ENCODE measurements around the gene SLC49A4.

The SLC49A4 gene

GRCh38 chr3:122926322-122926721, 131.5 kb downstream of the SLC49A4 start:
- Histone ChIP-seq H4K5ac (ENCODE audit: low read length) (no peak overlapping the region), H3K4me2 (ENCODE audit: low read length) (no peak overlapping the region), H3K27me3 (ENCODE audit: insufficient read depth, low read length, poor library complexity) (peaks cover 4% of the 10 kb centered on the region), H3K18ac (ENCODE audit: low read length) (no peak overlapping the region), H3K4me1 (ENCODE audit: control insufficient read depth, low read depth, low read length) (no peaks in the 10 kb centered on the region), H3K4ac (ENCODE audit: low read depth, low read length) (no peak overlapping the region), H4K8ac (ENCODE audit: low read depth, low read length) (no peak overlapping the region), H2BK120ac (ENCODE audit: low read depth, low read length) (no peak overlapping the region), H3K36me3 (ENCODE audit: control insufficient read depth, insufficient read depth, low read length) (no peaks in the 10 kb centered on the region), H3K79me1 (ENCODE audit: low read length) (no peaks in the 10 kb centered on the region), H3K56ac (ENCODE audit: low read length) (no peak overlapping the region), H3K23ac (ENCODE audit: low read length) (no peak overlapping the region), H3K79me2 (ENCODE audit: control insufficient read depth, insufficient read depth, low read length) (no peaks in the 10 kb centered on the region), H2AK5ac (ENCODE audit: low read length) (no peak overlapping the region), H2BK5ac (ENCODE audit: low read length) (no peak overlapping the region), H2BK15ac (replicated peaks; ENCODE audit: low read depth) (no peak overlapping the region), H3K27ac (ENCODE audit: low read depth, low read length) (no peak overlapping the region), H3K9ac (ENCODE audit: low read length) (no peak overlapping the region), H3K4me3 (ENCODE audit: low read length) (no peak overlapping the region)
- no CpG with 5 or more reads among the region's 20 CpGs for WGBS (ENCODE audit: extremely low coverage, insufficient coverage, low lambda C conversion rate)
- no peak for DNase-seq

DNA sequence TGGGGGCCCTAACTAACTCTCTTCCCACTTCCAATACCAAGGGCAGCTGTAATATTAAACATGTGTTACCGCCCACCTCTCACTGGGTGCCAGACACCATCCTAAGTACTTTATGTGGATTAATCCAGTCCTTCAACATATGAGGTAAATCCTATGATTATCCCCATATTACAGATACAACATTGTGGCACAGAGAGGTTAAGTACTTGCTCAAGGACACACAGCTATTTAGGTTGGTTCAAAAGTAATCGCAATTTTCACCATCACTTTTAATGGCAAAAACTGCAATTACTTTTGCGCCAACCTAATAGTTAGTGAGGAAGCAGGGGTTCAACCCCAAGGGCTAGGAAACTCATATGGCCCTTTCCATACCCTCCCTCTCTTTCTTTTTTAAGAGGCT, 131.9 kb downstream of the SLC49A4 start:
- no CpG with 5 or more reads among the region's 3 CpGs for WGBS (ENCODE audit: extremely low coverage, insufficient coverage, low lambda C conversion rate)
- H3K23ac ChIP-seq (ENCODE audit: low read length) = no peak overlapping the region
- H3K36me3 ChIP-seq (ENCODE audit: control insufficient read depth, insufficient read depth, low read length) = no peaks in the 10 kb centered on the region
- no peak overlapping the region for H3K56ac ChIP-seq (ENCODE audit: low read length)
- H3K79me1 ChIP-seq (ENCODE audit: low read length) = no peaks in the 10 kb centered on the region
- H3K4me2 ChIP-seq (ENCODE audit: low read length) = no peak overlapping the region
- H3K27ac ChIP-seq (ENCODE audit: low read depth, low read length) = no peak overlapping the region
- no peak for DNase-seq
- H2BK15ac ChIP-seq (replicated peaks; ENCODE audit: low read depth) = no peak overlapping the region
- H4K8ac ChIP-seq (ENCODE audit: low read depth, low read length) = no peak overlapping the region
- H3K4me1 ChIP-seq (ENCODE audit: control insufficient read depth, low read depth, low read length) = no peaks in the 10 kb centered on the region
- H3K27me3 ChIP-seq (ENCODE audit: insufficient read depth, low read length, poor library complexity) = peaks cover 4% of the 10 kb centered on the region
- no peak overlapping the region for H3K4ac ChIP-seq (ENCODE audit: low read depth, low read length)
- H4K5ac ChIP-seq (ENCODE audit: low read length) = no peak overlapping the region
- no peaks in the 10 kb centered on the region for H3K79me2 ChIP-seq (ENCODE audit: control insufficient read depth, insufficient read depth, low read length)
- H2BK5ac ChIP-seq (ENCODE audit: low read length) = no peak overlapping the region
- H2BK120ac ChIP-seq (ENCODE audit: low read depth, low read length) = no peak overlapping the region
- H2AK5ac ChIP-seq (ENCODE audit: low read length) = no peak overlapping the region
- no peak overlapping the region for H3K18ac ChIP-seq (ENCODE audit: low read length)
- H3K4me3 ChIP-seq (ENCODE audit: low read length) = no peak overlapping the region
- no peak overlapping the region for H3K9ac ChIP-seq (ENCODE audit: low read length)

GRCh38 chr3:122927726-122928125, 132.9 kb downstream of the SLC49A4 start:
- Histone ChIP-seq H3K79me1 (ENCODE audit: low read length) (no peaks in the 10 kb centered on the region), H3K27me3 (ENCODE audit: insufficient read depth, low read length, poor library complexity) (peaks cover 2% of the 10 kb centered on the region), H3K23ac (ENCODE audit: low read length) (no peak overlapping the region), H4K5ac (ENCODE audit: low read length) (no peak overlapping the region), H2BK5ac (ENCODE audit: low read length) (no peak overlapping the region), H3K56ac (ENCODE audit: low read length) (no peak overlapping the region), H3K36me3 (ENCODE audit: control insufficient read depth, insufficient read depth, low read length) (no peaks in the 10 kb centered on the region), H3K9ac (ENCODE audit: low read length) (no peak overlapping the region), H3K4me1 (ENCODE audit: control insufficient read depth, low read depth, low read length) (no peaks in the 10 kb centered on the region), H3K4ac (ENCODE audit: low read depth, low read length) (no peak overlapping the region), H2BK15ac (replicated peaks; ENCODE audit: low read depth) (no peak overlapping the region), H2BK120ac (ENCODE audit: low read depth, low read length) (no peak overlapping the region), H3K4me3 (ENCODE audit: low read length) (no peak overlapping the region), H3K18ac (ENCODE audit: low read length) (no peak overlapping the region), H3K27ac (ENCODE audit: low read depth, low read length) (no peak overlapping the region), H3K4me2 (ENCODE audit: low read length) (no peak overlapping the region), H2AK5ac (ENCODE audit: low read length) (no peak overlapping the region), H3K79me2 (ENCODE audit: control insufficient read depth, insufficient read depth, low read length) (no peaks in the 10 kb centered on the region), H4K8ac (ENCODE audit: low read depth, low read length) (no peak overlapping the region)
- no CpG with 5 or more reads among the region's 10 CpGs for WGBS (ENCODE audit: extremely low coverage, insufficient coverage, low lambda C conversion rate)
- DNase-seq = no peak

DNA sequence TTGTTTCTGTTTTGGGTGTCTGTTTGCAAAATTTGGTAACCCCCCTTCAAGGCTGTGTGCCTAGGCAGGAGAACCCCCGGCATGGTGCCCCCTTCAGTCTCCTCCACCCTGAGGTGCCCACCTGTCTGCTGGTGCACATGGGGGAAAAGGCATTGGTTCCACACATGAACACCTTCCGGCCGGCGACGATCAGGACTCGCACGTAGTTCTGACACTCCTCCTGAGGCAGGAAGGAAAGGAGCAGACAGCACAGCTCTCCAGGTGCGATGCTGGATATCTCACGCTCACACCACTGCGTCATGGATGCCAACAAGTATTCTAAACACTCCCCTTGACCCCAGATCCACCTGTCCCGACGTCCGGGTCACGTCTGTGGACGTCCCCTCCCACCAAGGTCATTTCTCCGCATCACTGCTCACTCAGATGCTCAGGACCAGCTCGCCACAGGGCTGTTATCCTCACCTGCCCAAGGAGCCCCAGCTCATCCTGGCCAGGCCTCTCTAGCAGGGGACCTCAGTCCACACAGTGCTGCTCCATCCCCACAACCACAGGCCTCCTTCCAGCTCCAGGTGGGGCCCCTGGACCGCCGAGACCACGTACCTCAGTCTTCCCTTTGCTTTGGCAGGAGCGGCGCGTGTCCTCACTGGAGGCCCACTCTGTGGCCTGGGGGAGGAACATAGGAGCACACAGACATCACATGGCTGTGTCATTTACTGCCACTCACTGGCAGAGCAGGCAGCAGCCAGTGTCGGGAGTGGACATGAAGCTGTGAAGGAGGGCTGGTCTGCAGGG, 133.7 kb downstream of the SLC49A4 start:
- H3K79me2 ChIP-seq (ENCODE audit: control insufficient read depth, insufficient read depth, low read length) = no peaks in the 10 kb centered on the region
- H2BK15ac ChIP-seq (replicated peaks; ENCODE audit: low read depth) = no peak overlapping the region
- H3K56ac ChIP-seq (ENCODE audit: low read length) = no peak overlapping the region
- no peaks in the 10 kb centered on the region for H3K27me3 ChIP-seq (ENCODE audit: insufficient read depth, low read length, poor library complexity)
- no peak overlapping the region for H3K4me2 ChIP-seq (ENCODE audit: low read length)
- no peak overlapping the region for H2BK5ac ChIP-seq (ENCODE audit: low read length)
- DNase-seq = no peak
- H3K27ac ChIP-seq (ENCODE audit: low read depth, low read length) = no peak overlapping the region
- H3K4me3 ChIP-seq (ENCODE audit: low read length) = no peak overlapping the region
- H3K9ac ChIP-seq (ENCODE audit: low read length) = no peak overlapping the region
- H3K36me3 ChIP-seq (ENCODE audit: control insufficient read depth, insufficient read depth, low read length) = no peaks in the 10 kb centered on the region
- no peak overlapping the region for H4K8ac ChIP-seq (ENCODE audit: low read depth, low read length)
- H2AK5ac ChIP-seq (ENCODE audit: low read length) = no peak overlapping the region
- H3K23ac ChIP-seq (ENCODE audit: low read length) = no peak overlapping the region
- no peak overlapping the region for H2BK120ac ChIP-seq (ENCODE audit: low read depth, low read length)
- no peak overlapping the region for H4K5ac ChIP-seq (ENCODE audit: low read length)
- H3K4ac ChIP-seq (ENCODE audit: low read depth, low read length) = no peak overlapping the region
- no CpG with 5 or more reads among the region's 24 CpGs for whole genome bisulfite sequencing (ENCODE audit: extremely low coverage, insufficient coverage, low lambda C conversion rate)
- no peaks in the 10 kb centered on the region for H3K4me1 ChIP-seq (ENCODE audit: control insufficient read depth, low read depth, low read length)
- no peak overlapping the region for H3K18ac ChIP-seq (ENCODE audit: low read length)
- no peaks in the 10 kb centered on the region for H3K79me1 ChIP-seq (ENCODE audit: low read length)

DNA sequence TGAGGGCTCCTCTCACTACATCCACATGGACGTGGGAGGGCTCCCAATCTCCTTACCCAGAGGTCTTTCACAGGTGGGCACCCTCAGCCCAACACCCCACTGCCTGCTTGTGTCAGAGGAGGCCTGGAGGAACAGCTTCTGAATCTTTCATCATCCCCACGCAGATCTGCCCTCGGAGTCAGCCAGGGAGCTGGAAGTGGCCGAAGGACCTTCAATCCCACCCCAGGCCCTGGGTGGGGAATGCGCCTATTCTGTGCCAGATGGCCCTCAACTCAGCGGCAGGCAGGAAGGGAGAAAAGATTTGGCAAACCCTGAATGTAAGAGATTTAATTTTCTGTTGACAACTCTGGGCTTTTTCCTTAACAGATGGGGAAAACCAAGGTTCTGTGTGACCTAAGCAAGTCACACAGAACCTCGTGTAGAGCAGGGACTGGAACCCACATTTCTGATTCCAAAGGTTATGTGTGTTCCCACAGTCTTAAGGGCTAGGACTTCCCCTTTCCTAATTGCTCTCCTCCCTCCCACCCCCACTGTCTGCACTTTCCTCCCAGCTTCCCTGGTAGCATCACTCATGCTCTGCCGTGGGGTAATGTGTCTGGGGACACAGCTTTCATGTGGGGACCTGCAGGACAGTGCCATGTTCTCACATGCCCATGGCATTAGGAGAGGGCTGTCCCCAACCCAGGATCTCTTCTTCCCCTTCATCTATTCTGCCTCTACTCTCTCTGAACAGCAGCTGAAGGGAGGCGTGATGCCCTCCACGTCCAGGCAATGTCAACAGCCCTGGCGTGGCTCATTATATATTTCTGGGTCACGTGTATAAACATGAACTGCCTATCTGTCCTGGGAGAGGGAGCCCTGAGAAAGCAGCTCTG, 134.6 kb downstream of the SLC49A4 start:
- no peak overlapping the region for H2BK5ac ChIP-seq (ENCODE audit: low read length)
- H3K9ac ChIP-seq (ENCODE audit: low read length) = no peak overlapping the region
- H3K79me1 ChIP-seq (ENCODE audit: low read length) = no peaks in the 10 kb centered on the region
- no peak for DNase-seq
- no peaks in the 10 kb centered on the region for H3K79me2 ChIP-seq (ENCODE audit: control insufficient read depth, insufficient read depth, low read length)
- no peak overlapping the region for H2BK15ac ChIP-seq (replicated peaks; ENCODE audit: low read depth)
- H3K4ac ChIP-seq (ENCODE audit: low read depth, low read length) = no peak overlapping the region
- no peak overlapping the region for H2AK5ac ChIP-seq (ENCODE audit: low read length)
- no peaks in the 10 kb centered on the region for H3K36me3 ChIP-seq (ENCODE audit: control insufficient read depth, insufficient read depth, low read length)
- no peak overlapping the region for H3K18ac ChIP-seq (ENCODE audit: low read length)
- H3K27me3 ChIP-seq (ENCODE audit: insufficient read depth, low read length, poor library complexity) = no peaks in the 10 kb centered on the region
- no CpG with 5 or more reads among the region's 12 CpGs for WGBS (ENCODE audit: extremely low coverage, insufficient coverage, low lambda C conversion rate)
- H4K5ac ChIP-seq (ENCODE audit: low read length) = no peak overlapping the region
- no peak overlapping the region for H3K4me2 ChIP-seq (ENCODE audit: low read length)
- H4K8ac ChIP-seq (ENCODE audit: low read depth, low read length) = no peak overlapping the region
- H3K56ac ChIP-seq (ENCODE audit: low read length) = no peak overlapping the region
- no peaks in the 10 kb centered on the region for H3K4me1 ChIP-seq (ENCODE audit: control insufficient read depth, low read depth, low read length)
- H3K4me3 ChIP-seq (ENCODE audit: low read length) = no peak overlapping the region
- H3K23ac ChIP-seq (ENCODE audit: low read length) = no peak overlapping the region
- no peak overlapping the region for H3K27ac ChIP-seq (ENCODE audit: low read depth, low read length)
- H2BK120ac ChIP-seq (ENCODE audit: low read depth, low read length) = no peak overlapping the region

All from mesendoderm (in vitro differentiated cells).